ENCODE measurements around the gene MYRIP.

GRCh38 chr3:39917065-39917773 lies 107.8 kb downstream of the MYRIP start:
- TF ChIP-seq CTCF (IDR thresholded peaks at IDR 0.05), result no peak
- no peak for TF ChIP-seq POLR2A (IDR thresholded peaks at IDR 0.05)
